Ovary (tissue), 9 donors: ENCODE data around the gene TMEM207. TPM values are rescaled to one million over a fixed set of nuclear protein-coding genes. Genes with fewer than 3 reads are reported as not detected.

Source experiments
- DNase-seq, 5 donors: peaks; one replicate each; pipeline ENCODE4 v3.0.0-alpha.2; 2019 to 2020
- H3K27ac ChIP-seq, 2 donors: fragments of 200-600 bp; one replicate each; pipeline versions ENCODE4 v1.5.1 to v1.8.0; 2019 to 2022
- H3K27me3 ChIP-seq: fragments of 200-600 bp; one replicate; pipeline ENCODE4 v1.8.0; 2022
- H3K36me3 ChIP-seq: fragments of 200-600 bp; sonication (generic); one replicate; pipeline ENCODE4 v1.5.1; 2019
- H3K4me1 ChIP-seq: one replicate; pipeline ENCODE4 v1.8.1; 2013; ENCODE audit warnings: mild to moderate bottlenecking, moderate library complexity; ENCODE audit not compliant: insufficient read depth
- H3K4me3 ChIP-seq: fragments of 200-600 bp; sonication (generic); one replicate; pipeline ENCODE4 v1.5.1; 2017
- H3K9me3 ChIP-seq, 2 donors: fragments of 200-600 bp in 1 of 2; sonication (generic) in 1 of 2; one replicate each; pipeline versions ENCODE4 v1.5.1 to v1.8.1; 2013 to 2019; ENCODE audit warnings: mild to moderate bottlenecking in 1 of 2, moderate library complexity in 1 of 2
- EP300 ChIP-seq: sonication (generic); formaldehyde crosslinking; IDR thresholded peaks from one replicate; pipeline ENCODE4 v1.6.1; 2017; ENCODE audit warnings: antibody characterized with exemption
- POLR2A ChIP-seq: fragments of 450-650 bp; IDR thresholded peaks from one replicate; pipeline ENCODE4 v1.6.1; 2017; ENCODE audit warnings: antibody characterized with exemption, mild to moderate bottlenecking, moderate library complexity
- WGBS, 3 donors: extraction: QIAGEN DNeasy Blood & Tissue Kit in 1 of 3; methylation state at CpG; one replicate each; pipeline versions ENCODE4 v1.1.5 to v1.1.7; 2013 to 2017; 5-methylcytosine and 5-hydroxymethylcytosine counted together
- intact Hi-C, 4 donors: fragments of 100-400 bp; cut with DNase I; formaldehyde crosslinking; loops; one replicate each; pipeline versions ENCODE4 v1.11.0 to v1.15.1; 2022 to 2023
- polyA plus RNA-seq, 2 donors: library from polyadenylated mRNA; stranded (reverse); fragments of 200-250 nt in 1 of 2; fragments of 350-450 nt in 1 of 2; fragmentation: Illumina TruSeq in 1 of 2; extraction: RNeasy Lipid Tissue Mini Kit (QIAGEN cat#74804) in 1 of 2; gene quantifications; one replicate each; pipeline ENCODE4 v1.2.3, GENCODE V29; 2013 to 2014
- total RNA-seq, 7 donors: library from RNA; depleted of rRNA in 2 of 7; stranded (reverse); fragments of >200 nt in 2 of 7; fragmentation: NEBNext Ultra II Directional in 3 of 7; extraction: Animal tissue kit (Norgen Biotek cat#: 25700) in 3 of 7; gene quantifications; one replicate each; pipeline versions ENCODE4 v1.1.0 to v1.2.4, GENCODE V29; 2016 to 2023
- TF ChIP-seq, protein P1 (sequence below), 3 donors: fragments of 450-650 bp in 2 of 3; fragments of 200-600 bp in 1 of 3; IDR thresholded peaks; one replicate each; pipeline versions ENCODE4 v1.5.1 to v1.8.0; 2016 to 2022; ENCODE audit warnings: antibody characterized with exemption in 3 of 3, mild to moderate bottlenecking in 1 of 3
- donor health status: DM: no; HTN: no; CAD: no; lungs with moderate emphysema.
- donor health status: DM: no; HTN: no; CAD: no.
- donor health status: Bipolar disorder and iron deficiency.
- donor health status: DM: yes; HTN: yes; CAD: no.
- donor health status: DM: no; HTN: no; CAD: no.
- donor health status: DM: yes; HTN: yes; CAD: no.

Gene TMEM207
- total and polyA plus RNA-seq, 9 donors = not detected

DNA sequence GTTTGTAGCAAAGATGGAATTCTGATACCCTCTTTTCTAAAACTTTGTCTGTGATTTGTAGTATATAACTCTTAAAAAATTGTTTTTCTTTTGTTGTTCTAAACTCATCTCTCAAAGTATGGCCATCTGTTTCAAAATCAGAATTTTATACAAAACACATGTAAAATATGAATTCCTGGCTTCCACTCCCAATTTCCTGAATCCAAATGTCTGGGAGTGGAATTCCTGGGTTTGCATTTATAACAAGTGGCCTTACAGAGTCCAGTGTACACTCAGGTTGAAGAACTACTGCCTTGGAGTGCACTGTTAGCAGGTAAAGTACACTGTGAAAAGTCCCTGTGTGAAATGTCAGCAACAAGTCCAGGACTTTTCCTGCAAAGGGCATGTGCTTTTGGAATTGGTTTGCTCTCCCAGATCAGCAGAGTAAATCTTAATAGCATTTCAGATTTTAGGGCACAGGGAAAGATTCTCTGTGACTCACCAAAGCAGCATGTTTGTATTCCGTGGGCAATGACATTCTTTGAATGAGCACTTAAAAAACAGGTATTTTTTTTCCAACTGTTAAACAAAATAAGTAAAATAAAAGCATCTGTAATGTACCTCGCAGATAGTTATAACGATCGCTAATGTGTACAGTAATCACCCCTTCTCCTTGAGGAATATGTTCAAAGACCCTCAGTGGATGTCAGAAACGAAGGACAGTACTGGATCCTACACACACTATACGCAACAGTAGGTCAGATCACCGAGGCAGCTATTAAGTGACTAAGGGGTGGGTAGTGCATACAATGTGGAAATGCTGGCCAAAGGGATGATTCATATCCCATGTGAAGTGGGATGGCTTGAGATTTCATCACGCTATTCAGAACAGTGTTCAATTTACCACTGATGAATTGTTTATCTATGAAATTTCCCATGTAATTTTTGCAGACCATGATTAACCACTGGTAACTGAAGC lies 63.7 kb downstream of the TMEM207 start:
- H3K4me1 ChIP-seq = no peaks in the 10 kb centered on the region
- no peaks in the 10 kb centered on the region for H3K27me3 ChIP-seq
- TF ChIP-seq, protein P1, sequence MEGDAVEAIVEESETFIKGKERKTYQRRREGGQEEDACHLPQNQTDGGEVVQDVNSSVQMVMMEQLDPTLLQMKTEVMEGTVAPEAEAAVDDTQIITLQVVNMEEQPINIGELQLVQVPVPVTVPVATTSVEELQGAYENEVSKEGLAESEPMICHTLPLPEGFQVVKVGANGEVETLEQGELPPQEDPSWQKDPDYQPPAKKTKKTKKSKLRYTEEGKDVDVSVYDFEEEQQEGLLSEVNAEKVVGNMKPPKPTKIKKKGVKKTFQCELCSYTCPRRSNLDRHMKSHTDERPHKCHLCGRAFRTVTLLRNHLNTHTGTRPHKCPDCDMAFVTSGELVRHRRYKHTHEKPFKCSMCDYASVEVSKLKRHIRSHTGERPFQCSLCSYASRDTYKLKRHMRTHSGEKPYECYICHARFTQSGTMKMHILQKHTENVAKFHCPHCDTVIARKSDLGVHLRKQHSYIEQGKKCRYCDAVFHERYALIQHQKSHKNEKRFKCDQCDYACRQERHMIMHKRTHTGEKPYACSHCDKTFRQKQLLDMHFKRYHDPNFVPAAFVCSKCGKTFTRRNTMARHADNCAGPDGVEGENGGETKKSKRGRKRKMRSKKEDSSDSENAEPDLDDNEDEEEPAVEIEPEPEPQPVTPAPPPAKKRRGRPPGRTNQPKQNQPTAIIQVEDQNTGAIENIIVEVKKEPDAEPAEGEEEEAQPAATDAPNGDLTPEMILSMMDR (IDR thresholded peaks at IDR 0.05) = no peak
- TF ChIP-seq EP300 (no peak), POLR2A (no peak)
- intact Hi-C loops = no loop called here
- no peaks in the 10 kb centered on the region for H3K9me3 ChIP-seq
- no peak for DNase-seq
- no peak overlapping the region for H3K4me3 ChIP-seq
- no peak overlapping the region for H3K27ac ChIP-seq
- H3K36me3 ChIP-seq = no peaks in the 10 kb centered on the region
- 60 to 70% (median 62%) methylated on average over 8 of the region's 8 CpGs for WGBS, 3 donors

DNA sequence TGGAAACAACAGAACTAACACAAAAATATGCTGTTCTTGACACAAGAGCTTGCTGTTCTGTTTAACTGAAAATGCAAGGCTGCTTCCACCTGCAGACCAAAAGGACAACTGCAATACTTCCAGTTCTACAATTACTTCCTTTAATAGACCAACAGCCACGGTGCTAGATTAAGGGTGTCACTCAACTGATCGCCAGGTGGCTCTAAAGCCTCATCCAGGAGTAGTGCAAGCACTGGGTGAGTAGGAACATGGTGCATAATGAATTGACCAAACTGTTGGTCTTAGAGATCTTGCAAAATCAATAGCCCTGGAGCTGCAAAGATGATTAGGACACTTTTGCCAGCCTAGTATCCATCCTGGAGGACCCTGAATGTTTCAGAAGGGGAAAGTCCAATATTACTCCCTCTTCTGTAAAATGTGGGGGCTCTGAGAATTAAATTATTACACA lies 65.4 kb downstream of the TMEM207 start:
- Histone ChIP-seq H3K4me1 (no peaks in the 10 kb centered on the region), H3K27me3 (no peaks in the 10 kb centered on the region), H3K36me3 (no peaks in the 10 kb centered on the region), H3K4me3 (no peak overlapping the region), H3K9me3 (no peaks in the 10 kb centered on the region), H3K27ac (no peak overlapping the region)
- intact Hi-C loops = no loop called here
- 21 to 30% (median 25%) methylated on average over 2 of the region's 2 CpGs for WGBS, 3 donors
- peak in 2 of 5 donors; percentile 14 to 35 for DNase-seq
- no peak for TF ChIP-seq EP300
- TF ChIP-seq, protein P1 (IDR thresholded peaks at IDR 0.05) = peak in 2 of 3 donors; percentile 32 to 44

DNA sequence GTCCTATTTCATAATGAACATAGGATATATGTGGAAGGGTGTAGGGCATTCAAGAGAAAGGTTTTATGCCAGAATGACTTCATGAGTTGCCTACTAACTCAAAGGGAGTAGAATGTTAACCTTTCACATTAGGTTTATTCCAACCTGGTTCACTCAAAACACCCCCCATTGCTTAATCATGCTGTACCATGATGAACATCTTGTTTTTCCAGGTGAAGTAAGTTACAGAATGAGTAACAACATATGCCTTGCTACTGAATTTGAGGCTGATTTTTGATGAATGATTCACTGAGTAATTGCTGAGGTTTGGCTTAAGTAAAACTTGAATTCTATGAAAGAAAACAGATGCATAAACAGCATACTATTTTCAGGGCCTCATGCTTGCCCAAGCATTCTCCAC lies 67.6 kb downstream of the TMEM207 start:
- no peaks in the 10 kb centered on the region for H3K36me3 ChIP-seq
- intact Hi-C loops = no loop called here
- TF ChIP-seq POLR2A (no peak), EP300 (no peak)
- TF ChIP-seq, protein P1 (IDR thresholded peaks at IDR 0.05) = no peak

DNA sequence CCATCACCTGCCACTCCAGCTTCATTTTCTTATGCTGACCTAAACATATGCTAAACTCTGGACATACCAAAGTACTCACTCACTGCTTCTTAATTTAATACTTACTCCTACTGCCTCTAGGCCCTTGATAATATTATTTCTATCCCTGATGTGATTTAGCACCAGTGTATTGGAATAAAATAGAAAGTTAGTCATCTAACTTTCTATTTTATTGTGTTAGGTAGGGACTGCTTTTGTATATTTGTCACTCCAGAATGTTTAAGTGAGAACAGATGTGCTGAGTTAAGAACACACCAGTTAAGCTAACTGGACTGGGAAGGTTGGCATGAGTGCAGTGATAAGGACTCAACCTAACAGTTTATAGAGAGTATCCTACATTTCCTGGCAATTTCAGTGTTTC lies 68.3 kb downstream of the TMEM207 start:
- TF ChIP-seq, protein P1 (IDR thresholded peaks at IDR 0.05) = no peak
- no peak for TF ChIP-seq POLR2A
- TF ChIP-seq EP300 = no peak
- no peak for DNase-seq
- intact Hi-C loops = no loop called here
- Histone ChIP-seq H3K27me3 (no peaks in the 10 kb centered on the region), H3K4me1 (no peaks in the 10 kb centered on the region), H3K36me3 (no peaks in the 10 kb centered on the region), H3K27ac (no peak overlapping the region), H3K9me3 (no peaks in the 10 kb centered on the region), H3K4me3 (no peak overlapping the region)

More for the DNA sequence above, 67.6 kb downstream of the TMEM207 start:
- Histone ChIP-seq H3K27me3 (no peaks in the 10 kb centered on the region), H3K27ac (no peak overlapping the region), H3K9me3 (no peaks in the 10 kb centered on the region), H3K4me1 (no peaks in the 10 kb centered on the region), H3K4me3 (no peak overlapping the region)
- DNase-seq = no peak
